CD4-positive, alpha-beta T cell treated with Interferon alpha-2 for 1 hour (primary cell): ENCODE data around the gene FOXN3.

ENCODE experiments used
- DNase-seq, 2 donors: peaks; one replicate each; pipeline ENCODE4 v3.0.0-alpha.2; 2020 to 2022

FOXN3 gene

GRCh38 chr14:89417091-89417464 is at the start of gene FOXN3:
Gene FOXN3, minus strand, starts transcription at chr14:89417233. Its CDS starts 4,757 bp downstream, at chr14:89412476.
- DNase-seq: peak; percentile 89 to 92

GRCh38 chr14:89466484-89466883 is 49.5 kb upstream of the FOXN3 start:
- DNase-seq: peak; percentile 53 to 62

- no peak for DNase-seq
These were observed 48.8 kb upstream of the FOXN3 start for GRCh38 chr14:89465876-89466275.

GRCh38 chr14:89461256-89461655 is 44.2 kb upstream of the FOXN3 start:
- no peak for DNase-seq

GRCh38 chr14:89458713-89459420 is 41.8 kb upstream of the FOXN3 start:
- no peak for DNase-seq

- DNase-seq: no peak
These were observed 40.0 kb upstream of the FOXN3 start for GRCh38 chr14:89457007-89457406.

GRCh38 chr14:89455412-89455811 is 38.4 kb upstream of the FOXN3 start:
- no peak for DNase-seq

GRCh38 chr14:89454996-89455395 is 38.0 kb upstream of the FOXN3 start:
- DNase-seq: no peak

GRCh38 chr14:89452281-89452680 is 35.2 kb upstream of the FOXN3 start:
- DNase-seq: no peak

GRCh38 chr14:89451229-89451628 is 34.2 kb upstream of the FOXN3 start:
- no peak for DNase-seq

- peak in 1 of 2 donors; percentile 34 for DNase-seq
These were observed 30.3 kb upstream of the FOXN3 start for GRCh38 chr14:89447182-89447944.

GRCh38 chr14:89445273-89445973 is 28.4 kb upstream of the FOXN3 start:
- peak in 1 of 2 donors; percentile 11 for DNase-seq

GRCh38 chr14:89444516-89445125 is 27.6 kb upstream of the FOXN3 start:
- no peak for DNase-seq

GRCh38 chr14:89444044-89444443 is 27.0 kb upstream of the FOXN3 start:
- DNase-seq: peak; percentile 13 to 43

- DNase-seq: no peak
These were observed 26.1 kb upstream of the FOXN3 start for GRCh38 chr14:89443042-89443629.

GRCh38 chr14:89442280-89442679 is 25.2 kb upstream of the FOXN3 start:
- no peak for DNase-seq

- DNase-seq: no peak
These were observed 24.2 kb upstream of the FOXN3 start for GRCh38 chr14:89440986-89441909.

- DNase-seq: peak in 1 of 2 donors; percentile 11
These were observed 19.0 kb upstream of the FOXN3 start for GRCh38 chr14:89435892-89436656.

- DNase-seq: no peak
These were observed 18.5 kb upstream of the FOXN3 start for GRCh38 chr14:89435492-89435891.

GRCh38 chr14:89432226-89432625 is 15.2 kb upstream of the FOXN3 start:
- DNase-seq: no peak
